Panc1 (cell line): Measurements from ENCODE around the gene SRBD1. TPM values are rescaled to one million over a fixed set of nuclear protein-coding genes. Genes with fewer than 3 reads are reported as not detected.

Experiments used
- ATAC-seq: fragments of 200-7000 bp; cut with Tn5 transposase; 2 replicates; pipeline ENCODE4 v1.9.1; 2020; ENCODE audit warnings: mild to moderate bottlenecking, moderate library complexity
- BruUV-seq: library from RNA; stranded (reverse); fragments of 400-500 nt; replicated peaks from 2 replicates; lab custom pipeline; 2021; lab: Mats Ljungman, UMichigan
- CTCF ChIA-PET: fragments of 300-600 bp; sonication (Branson Sonifier 250); formaldehyde crosslinking; loops from one replicate; lab custom pipeline; 2022; ENCODE audit warnings: antibody characterized with exemption; lab: Charles Lee
- POLR2A ChIA-PET: fragments of 300-600 bp; sonication (Branson Sonifier 250); formaldehyde crosslinking; loops from one replicate; lab custom pipeline; 2022; ENCODE audit warnings: antibody characterized with exemption; lab: Charles Lee
- DNase-seq: peaks from one replicate; pipeline ENCODE4 v3.0.0-alpha.2; 2010; ENCODE audit warnings: low read depth, low spot score
- H3K27ac ChIP-seq: 2 replicates; pipeline ENCODE4 v1.5.1; 2011; ENCODE audit warnings: mild to moderate bottlenecking, low read length, inconsistent platforms
- H3K27me3 ChIP-seq: fragments of 200-500 bp; sonication (Bioruptor generic); 2 replicates; pipeline ENCODE4 v1.6.0; 2014; ENCODE audit warnings: low read length, inconsistent platforms; ENCODE audit not compliant: control insufficient read depth, insufficient read depth
- H3K36me3 ChIP-seq: fragments of 200-500 bp; sonication (Bioruptor generic); 2 replicates; pipeline ENCODE4 v1.5.1; 2014; ENCODE audit warnings: inconsistent platforms, mild to moderate bottlenecking, low read length, moderate library complexity; ENCODE audit not compliant: control insufficient read depth, insufficient read depth
- H3K4me1 ChIP-seq: 2 replicates; pipeline ENCODE4 v1.5.1; 2011; ENCODE audit warnings: inconsistent platforms, mild to moderate bottlenecking, low read length, moderate library complexity; ENCODE audit not compliant: control insufficient read depth, insufficient read depth
- H3K4me3 ChIP-seq, 2 experiments: 2 replicates each; pipeline ENCODE4 v1.5.1; 2011 to 2012; ENCODE audit warnings: low read depth in 2 of 2, low read length in 2 of 2, mild to moderate bottlenecking in 2 of 2, inconsistent platforms in 1 of 2, moderate library complexity in 1 of 2
- H3K9me3 ChIP-seq: fragments of 200-500 bp; sonication (Bioruptor generic); 2 replicates; pipeline ENCODE4 v1.5.1; 2014; ENCODE audit warnings: low read depth, mild to moderate bottlenecking, inconsistent platforms, low read length, moderate library complexity; ENCODE audit not compliant: control insufficient read depth, insufficient read depth
- POLR2AphosphoS5 ChIP-seq: IDR thresholded peaks from 2 replicates; pipeline ENCODE4 v1.6.1; 2012; ENCODE audit warnings: mild to moderate bottlenecking, low read depth, low read length, moderate library complexity
- SIN3A ChIP-seq: IDR thresholded peaks from 2 replicates; pipeline ENCODE4 v1.6.1; 2012; ENCODE audit warnings: low read depth, mild to moderate bottlenecking, low read length, moderate library complexity, borderline replicate concordance; ENCODE audit not compliant: insufficient read depth
- TCF7L2 ChIP-seq: IDR thresholded peaks from 2 replicates; pipeline ENCODE4 v1.6.1; 2011; ENCODE audit warnings: mild to moderate bottlenecking, low read depth, low read length, inconsistent platforms
- in situ Hi-C: cut with HindIII; loops from 2 replicates; pipeline ENCODE4 v1.10.0; 2016; ENCODE audit warnings: low sequenced_read_pairs, low pct_unique_long_range_greater_than_20kb
- intact Hi-C: fragments of 100-400 bp; cut with micrococcal nuclease; formaldehyde crosslinking; loops from one replicate; pipeline ENCODE4 v1.10.0; 2022; ENCODE audit not compliant: unreplicated experiment
- total RNA-seq: library from RNA; stranded (reverse); gene quantifications from one replicate; pipeline ENCODE4 v1.2.1, GENCODE V29; 2021; ENCODE audit not compliant: unreplicated experiment
- TF ChIP-seq, protein P1 (sequence below): fragments of 450-650 bp; IDR thresholded peaks from 2 replicates; pipeline ENCODE4 v1.5.1; 2017; ENCODE audit warnings: mild to moderate bottlenecking
- TF ChIP-seq, protein P2 (sequence below), 2 experiments: IDR thresholded peaks; 2 replicates each; pipeline ENCODE4 v1.6.1; 2011 to 2012; ENCODE audit warnings: low read depth in 2 of 2, control low read depth in 1 of 2, low read length in 1 of 2, mild to moderate bottlenecking in 1 of 2, moderate library complexity in 1 of 2; ENCODE audit not compliant: insufficient read depth in 1 of 2

Gene SRBD1
- total RNA-seq, 1 experiment from 2014 or later, result 9.7 TPM

DNA sequence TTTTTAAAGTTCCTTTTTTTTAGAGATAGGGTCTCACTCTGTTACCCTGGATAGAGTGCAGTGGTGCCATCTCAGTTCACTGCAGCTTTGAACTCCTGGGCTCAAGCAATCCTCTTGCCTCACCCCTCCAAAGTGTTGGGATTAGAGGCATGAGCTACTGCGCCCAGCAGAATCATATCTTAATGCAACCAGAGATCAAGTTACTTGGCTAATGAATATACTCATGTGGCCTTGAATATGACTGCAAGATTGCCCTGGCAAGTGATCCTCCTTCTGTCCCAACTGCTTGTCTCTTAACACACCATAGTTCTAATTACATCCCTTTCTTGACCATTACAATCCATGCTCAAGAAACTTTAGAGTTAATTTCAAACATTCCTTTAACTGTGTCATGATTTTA is 133.5 kb downstream of the SRBD1 start:
- no peak overlapping the region for H3K4me3 ChIP-seq
- no peaks in the 10 kb centered on the region for H3K9me3 ChIP-seq
- H3K36me3 ChIP-seq, result no peaks in the 10 kb centered on the region; the same call in 1 of the 2 replicates
- BruUV-seq, result no TSS peak
- ChIA-PET POLR2A (interaction anchor here (0.7 kb wide), 1 partner anchor 1052 kb away, joined by 3 read pairs; no protein-coding TSS in a partner anchor), CTCF (interaction anchor here (0.7 kb wide), 2 partner anchors 393 to 496 kb away, joined by 4 to 7 read pairs; no protein-coding TSS in a partner anchor)
- no peak overlapping the region for H3K27ac ChIP-seq
- in situ Hi-C loops, result no loop called here
- H3K4me1 ChIP-seq, result no peaks in the 10 kb centered on the region
- intact Hi-C loops, result no loop called here
- DNase-seq (no peak), ATAC-seq (no peak)
- no peaks in the 10 kb centered on the region for H3K27me3 ChIP-seq
- TF ChIP-seq, protein P1, sequence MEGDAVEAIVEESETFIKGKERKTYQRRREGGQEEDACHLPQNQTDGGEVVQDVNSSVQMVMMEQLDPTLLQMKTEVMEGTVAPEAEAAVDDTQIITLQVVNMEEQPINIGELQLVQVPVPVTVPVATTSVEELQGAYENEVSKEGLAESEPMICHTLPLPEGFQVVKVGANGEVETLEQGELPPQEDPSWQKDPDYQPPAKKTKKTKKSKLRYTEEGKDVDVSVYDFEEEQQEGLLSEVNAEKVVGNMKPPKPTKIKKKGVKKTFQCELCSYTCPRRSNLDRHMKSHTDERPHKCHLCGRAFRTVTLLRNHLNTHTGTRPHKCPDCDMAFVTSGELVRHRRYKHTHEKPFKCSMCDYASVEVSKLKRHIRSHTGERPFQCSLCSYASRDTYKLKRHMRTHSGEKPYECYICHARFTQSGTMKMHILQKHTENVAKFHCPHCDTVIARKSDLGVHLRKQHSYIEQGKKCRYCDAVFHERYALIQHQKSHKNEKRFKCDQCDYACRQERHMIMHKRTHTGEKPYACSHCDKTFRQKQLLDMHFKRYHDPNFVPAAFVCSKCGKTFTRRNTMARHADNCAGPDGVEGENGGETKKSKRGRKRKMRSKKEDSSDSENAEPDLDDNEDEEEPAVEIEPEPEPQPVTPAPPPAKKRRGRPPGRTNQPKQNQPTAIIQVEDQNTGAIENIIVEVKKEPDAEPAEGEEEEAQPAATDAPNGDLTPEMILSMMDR, result no peak
- TF ChIP-seq POLR2AphosphoS5 (no peak), TCF7L2 (no peak), SIN3A (no peak)
- TF ChIP-seq, protein P2, sequence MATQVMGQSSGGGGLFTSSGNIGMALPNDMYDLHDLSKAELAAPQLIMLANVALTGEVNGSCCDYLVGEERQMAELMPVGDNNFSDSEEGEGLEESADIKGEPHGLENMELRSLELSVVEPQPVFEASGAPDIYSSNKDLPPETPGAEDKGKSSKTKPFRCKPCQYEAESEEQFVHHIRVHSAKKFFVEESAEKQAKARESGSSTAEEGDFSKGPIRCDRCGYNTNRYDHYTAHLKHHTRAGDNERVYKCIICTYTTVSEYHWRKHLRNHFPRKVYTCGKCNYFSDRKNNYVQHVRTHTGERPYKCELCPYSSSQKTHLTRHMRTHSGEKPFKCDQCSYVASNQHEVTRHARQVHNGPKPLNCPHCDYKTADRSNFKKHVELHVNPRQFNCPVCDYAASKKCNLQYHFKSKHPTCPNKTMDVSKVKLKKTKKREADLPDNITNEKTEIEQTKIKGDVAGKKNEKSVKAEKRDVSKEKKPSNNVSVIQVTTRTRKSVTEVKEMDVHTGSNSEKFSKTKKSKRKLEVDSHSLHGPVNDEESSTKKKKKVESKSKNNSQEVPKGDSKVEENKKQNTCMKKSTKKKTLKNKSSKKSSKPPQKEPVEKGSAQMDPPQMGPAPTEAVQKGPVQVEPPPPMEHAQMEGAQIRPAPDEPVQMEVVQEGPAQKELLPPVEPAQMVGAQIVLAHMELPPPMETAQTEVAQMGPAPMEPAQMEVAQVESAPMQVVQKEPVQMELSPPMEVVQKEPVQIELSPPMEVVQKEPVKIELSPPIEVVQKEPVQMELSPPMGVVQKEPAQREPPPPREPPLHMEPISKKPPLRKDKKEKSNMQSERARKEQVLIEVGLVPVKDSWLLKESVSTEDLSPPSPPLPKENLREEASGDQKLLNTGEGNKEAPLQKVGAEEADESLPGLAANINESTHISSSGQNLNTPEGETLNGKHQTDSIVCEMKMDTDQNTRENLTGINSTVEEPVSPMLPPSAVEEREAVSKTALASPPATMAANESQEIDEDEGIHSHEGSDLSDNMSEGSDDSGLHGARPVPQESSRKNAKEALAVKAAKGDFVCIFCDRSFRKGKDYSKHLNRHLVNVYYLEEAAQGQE (IDR thresholded peaks at IDR 0.05; ENCODE audit: insufficient read depth in 1 of 2, low read depth in 2 of 2, low read length in 1 of 2), result no peak

DNA sequence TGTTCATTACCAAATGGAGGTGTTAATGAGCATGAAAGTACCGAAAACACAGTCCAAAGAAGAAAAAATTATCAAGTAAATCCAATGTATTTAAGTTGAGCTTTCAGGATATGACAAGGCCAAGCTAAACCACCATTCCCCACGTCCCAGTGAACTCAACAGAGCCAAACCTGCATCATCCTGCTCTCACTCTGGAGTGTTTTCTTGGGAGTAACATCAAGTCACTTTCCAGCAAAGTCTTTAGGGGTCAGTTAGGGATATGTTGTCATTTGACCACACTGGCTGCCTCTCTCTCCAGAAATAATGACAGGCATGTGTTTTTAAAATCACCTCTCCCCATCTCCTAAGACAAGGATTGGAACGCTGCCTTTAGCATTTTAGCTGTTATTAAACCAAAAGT is 140.5 kb downstream of the SRBD1 start:
- H3K27me3 ChIP-seq, result no peaks in the 10 kb centered on the region
- ATAC-seq (no peak), DNase-seq (no peak)
- no peaks in the 10 kb centered on the region for H3K4me1 ChIP-seq
- TF ChIP-seq, protein P2 (IDR thresholded peaks at IDR 0.05; ENCODE audit: insufficient read depth in 1 of 2, low read depth in 2 of 2, low read length in 1 of 2), result no peak
- no peak for TF ChIP-seq TCF7L2
- no peak for TF ChIP-seq POLR2AphosphoS5
- TF ChIP-seq, protein P1, result no peak
- no peak for TF ChIP-seq SIN3A
- H3K27ac ChIP-seq, result no peak overlapping the region
- ChIA-PET POLR2A (no interaction called here), CTCF (no interaction called here)
- intact Hi-C loops (no loop called here), in situ Hi-C loops (no loop called here)
- no TSS peak for BruUV-seq
- no peaks in the 10 kb centered on the region for H3K9me3 ChIP-seq
- H3K4me3 ChIP-seq, result no peak overlapping the region
- no peaks in the 10 kb centered on the region for H3K36me3 ChIP-seq
